Adrenal gland (tissue), 12 donors: ENCODE data around the gene KCNN3. TPM values are rescaled to one million over a fixed set of nuclear protein-coding genes. Genes with fewer than 3 reads are reported as not detected.

Experiments used
- DNase-seq, 7 donors: peaks; one replicate each; pipeline ENCODE4 v3.0.0-alpha.2; 2019 to 2020
- H3K27ac ChIP-seq, 5 donors: fragments of 200-600 bp; sonication (generic) in 4 of 5; 1 replicate in 3 of 5; 2 replicates in 2 of 5; pipeline versions ENCODE4 v1.5.1 to v1.8.0; 2016 to 2020; ENCODE audit warnings: mild to moderate bottlenecking in 1 of 5
- H3K27me3 ChIP-seq: fragments of 200-600 bp; 2 replicates; pipeline ENCODE4 v1.8.0; 2021
- H3K36me3 ChIP-seq, 2 donors: fragments of 200-600 bp; replicated peaks in 1 of 2; 1 replicate in 1 of 2; 2 replicates in 1 of 2; pipeline versions ENCODE4 v1.5.1 to v1.8.0; 2018 to 2022
- H3K4me1 ChIP-seq, 2 donors: fragments of 200-600 bp; replicated peaks in 1 of 2; 1 replicate in 1 of 2; 2 replicates in 1 of 2; pipeline versions ENCODE4 v1.5.1 to v1.8.0; 2018 to 2021
- H3K4me3 ChIP-seq, 4 donors: fragments of 200-600 bp; sonication (generic) in 3 of 4; one replicate each; pipeline ENCODE4 v1.5.1; 2016 to 2018
- H3K9me3 ChIP-seq, 3 donors: fragments of 200-600 bp; sonication (generic) in 1 of 3; replicated peaks in 1 of 3; 1 replicate in 2 of 3; 2 replicates in 1 of 3; pipeline versions ENCODE4 v1.5.1 to v1.8.0; 2016 to 2021
- POLR2A ChIP-seq, 2 donors: fragments of 450-650 bp; IDR thresholded peaks; one replicate each; pipeline ENCODE4 v1.6.1; 2017; ENCODE audit warnings: antibody characterized with exemption in 2 of 2, mild to moderate bottlenecking in 2 of 2, moderate library complexity in 1 of 2
- WGBS, 4 donors: extraction: QIAGEN DNeasy Blood & Tissue Kit in 2 of 4; methylation state at CpG; one replicate each; pipeline versions ENCODE4 v1.1.5 to v1.1.7; 2013 to 2017; 5-methylcytosine and 5-hydroxymethylcytosine counted together
- intact Hi-C, 2 donors: fragments of 100-400 bp; cut with DNase I; formaldehyde crosslinking; loops; one replicate each; pipeline versions ENCODE4 v1.14.1 to v1.15.0; 2022 to 2023
- polyA plus RNA-seq, 3 donors: library from polyadenylated mRNA; stranded (reverse); fragments of 200-250 nt in 2 of 3; fragments of 350-450 nt in 1 of 3; fragmentation: Illumina TruSeq in 1 of 3; extraction: RNeasy Lipid Tissue Mini Kit (QIAGEN cat#74804) in 1 of 3; gene quantifications; one replicate each; pipeline ENCODE4 v1.2.3, GENCODE V29; 2013 to 2014
- total RNA-seq, 9 donors: library from RNA; depleted of rRNA in 4 of 9; stranded (reverse); fragments of >200 nt in 4 of 9; fragments of 120-200 nt in 1 of 9; fragmentation: NEBNext Ultra II Directional in 1 of 9; extraction: Animal tissue kit (Norgen Biotek cat#: 25700) in 1 of 9; gene quantifications; one replicate each; pipeline versions ENCODE4 v1.1.0 to v1.2.4, GENCODE V29; 2013 to 2023
- TF ChIP-seq, protein P1 (sequence below), 6 experiments: fragments of 450-650 bp in 4 of 6; fragments of 200-600 bp in 2 of 6; sonication (generic) in 1 of 6; IDR thresholded peaks; 1 replicate in 5 of 6; 2 replicates in 1 of 6; pipeline versions ENCODE4 v1.5.1 to v1.8.0; 2016 to 2021; ENCODE audit warnings: antibody characterized with exemption in 6 of 6, mild to moderate bottlenecking in 2 of 6, moderate library complexity in 1 of 6
- donor health status: healthy with polysubstance abuse.
- donor health status: Bipolar disorder and iron deficiency.
- donor health status: DM: yes; HTN: yes; CAD: no.
- donor health status: DM: no; HTN: no; CAD: no.
- donor health status: DM: no; HTN: no; CAD: no.
- donor health status: DM: yes; HTN: yes; CAD: no.

The KCNN3 gene
- total and polyA plus RNA-seq, 12 donors = 0.17 to 2.3 (median 0.97) TPM

DNA sequence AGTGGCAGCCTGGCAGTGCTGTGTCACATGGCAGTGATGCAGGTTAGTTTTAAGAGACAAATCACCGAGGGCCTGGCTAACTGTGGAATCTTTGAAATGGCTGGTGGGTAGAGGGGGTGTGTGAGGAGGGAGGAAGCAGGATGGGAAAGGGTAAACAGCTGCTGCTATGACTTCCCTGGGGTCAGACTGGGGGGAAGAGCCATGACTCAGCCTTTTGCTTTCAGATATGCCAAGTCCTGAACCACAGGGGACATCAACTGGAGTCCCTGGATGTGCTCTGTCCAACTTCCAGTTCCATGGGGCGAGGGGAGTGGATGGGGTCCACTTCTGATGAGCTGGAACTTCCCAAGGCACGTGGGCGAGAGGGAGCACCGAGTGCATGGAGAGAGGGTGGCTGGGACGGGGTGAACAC is 141.0 kb downstream of the KCNN3 start:
- no peak for TF ChIP-seq POLR2A (IDR thresholded peaks at IDR 0.05)
- TF ChIP-seq, protein P1, sequence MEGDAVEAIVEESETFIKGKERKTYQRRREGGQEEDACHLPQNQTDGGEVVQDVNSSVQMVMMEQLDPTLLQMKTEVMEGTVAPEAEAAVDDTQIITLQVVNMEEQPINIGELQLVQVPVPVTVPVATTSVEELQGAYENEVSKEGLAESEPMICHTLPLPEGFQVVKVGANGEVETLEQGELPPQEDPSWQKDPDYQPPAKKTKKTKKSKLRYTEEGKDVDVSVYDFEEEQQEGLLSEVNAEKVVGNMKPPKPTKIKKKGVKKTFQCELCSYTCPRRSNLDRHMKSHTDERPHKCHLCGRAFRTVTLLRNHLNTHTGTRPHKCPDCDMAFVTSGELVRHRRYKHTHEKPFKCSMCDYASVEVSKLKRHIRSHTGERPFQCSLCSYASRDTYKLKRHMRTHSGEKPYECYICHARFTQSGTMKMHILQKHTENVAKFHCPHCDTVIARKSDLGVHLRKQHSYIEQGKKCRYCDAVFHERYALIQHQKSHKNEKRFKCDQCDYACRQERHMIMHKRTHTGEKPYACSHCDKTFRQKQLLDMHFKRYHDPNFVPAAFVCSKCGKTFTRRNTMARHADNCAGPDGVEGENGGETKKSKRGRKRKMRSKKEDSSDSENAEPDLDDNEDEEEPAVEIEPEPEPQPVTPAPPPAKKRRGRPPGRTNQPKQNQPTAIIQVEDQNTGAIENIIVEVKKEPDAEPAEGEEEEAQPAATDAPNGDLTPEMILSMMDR (IDR thresholded peaks at IDR 0.05) = no peak
- Histone ChIP-seq H3K27me3 (no peaks in the 10 kb centered on the region), H3K4me1 (peaks cover 0 to 28% of the 10 kb centered on the region in 2 donors), H3K9me3 (no peaks in the 10 kb centered on the region), H3K36me3 (no peaks in the 10 kb centered on the region), H3K27ac (no peak overlapping the region), H3K4me3 (no peak overlapping the region)
- intact Hi-C loops = no loop called here
- no peak for DNase-seq
- 74 to 94% (median 84%) methylated on average over 5 to 6 of the region's 6 CpGs for WGBS, 4 donors

DNA sequence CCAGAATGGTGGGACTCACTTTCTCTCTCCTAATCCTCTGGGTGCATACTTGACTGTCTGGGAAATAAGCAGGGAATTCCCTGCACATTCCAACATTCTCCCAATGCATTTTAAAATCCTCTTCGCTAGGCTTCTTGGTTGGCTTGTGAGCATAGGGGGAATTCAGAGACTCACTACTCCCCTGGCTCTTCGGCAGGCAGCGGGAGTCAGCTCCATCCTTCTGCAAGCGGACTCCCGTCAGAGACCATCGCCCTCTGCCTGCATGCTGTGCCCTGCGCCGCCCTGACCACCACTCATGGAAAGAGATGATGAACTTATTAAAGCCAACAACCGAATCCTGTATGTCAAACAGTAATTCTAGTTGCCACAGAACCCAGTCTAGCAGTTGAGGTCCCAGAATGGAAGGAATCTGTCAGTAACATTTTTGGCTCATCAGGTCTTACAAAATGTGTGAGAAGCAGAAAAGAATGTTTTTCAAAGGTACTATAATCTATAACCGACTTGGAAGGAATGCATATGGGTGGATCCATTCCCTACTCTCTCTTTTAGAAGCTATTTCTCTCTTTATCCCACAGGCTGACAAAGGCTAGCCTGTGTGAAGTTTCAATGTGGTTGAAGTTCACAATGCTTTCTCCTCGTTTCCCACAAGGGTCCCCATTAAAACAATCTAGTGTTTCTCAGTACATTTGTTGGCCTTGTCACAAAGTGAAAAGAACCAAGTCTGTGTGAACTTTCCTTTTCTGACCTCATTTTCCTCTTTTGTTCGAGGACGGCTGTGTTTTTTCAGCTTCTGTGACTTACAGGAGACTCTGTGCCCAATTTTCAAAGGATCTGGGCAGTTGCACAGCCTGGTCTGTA is 143.0 kb downstream of the KCNN3 start:
- Histone ChIP-seq H3K9me3 (no peaks in the 10 kb centered on the region), H3K4me1 (peaks cover 0 to 28% of the 10 kb centered on the region in 2 donors), H3K36me3 (no peaks in the 10 kb centered on the region), H3K4me3 (no peak overlapping the region), H3K27ac (no peak overlapping the region), H3K27me3 (no peaks in the 10 kb centered on the region)
- no peak for DNase-seq
- no peak for TF ChIP-seq POLR2A (IDR thresholded peaks at IDR 0.05)
- TF ChIP-seq, protein P1 (IDR thresholded peaks at IDR 0.05) = no peak
- intact Hi-C loops = no loop called here
- 87 to 92% (median 88%) methylated on average over 13 of the region's 13 CpGs for WGBS, 4 donors

DNA sequence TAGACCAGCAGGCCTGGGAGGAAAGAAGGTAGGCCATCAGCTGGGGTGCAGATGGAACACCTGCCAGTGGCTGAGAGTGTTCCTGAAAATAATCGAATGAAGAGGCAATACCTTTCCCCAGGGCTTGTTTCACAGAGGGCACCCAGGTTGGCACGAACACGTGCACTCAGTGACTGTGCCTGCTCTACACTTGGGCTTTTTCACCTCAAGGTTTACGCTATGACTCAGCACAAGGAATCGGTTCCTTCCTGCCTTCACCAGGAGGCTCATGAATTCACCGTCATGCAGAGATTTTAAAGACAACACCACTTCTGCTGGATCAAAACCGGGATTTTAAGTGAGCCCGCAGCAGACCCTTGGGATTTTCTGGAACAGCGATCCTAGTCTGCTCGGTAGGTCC is 143.6 kb downstream of the KCNN3 start:
- intact Hi-C loops = no loop called here
- TF ChIP-seq, protein P1 (IDR thresholded peaks at IDR 0.05) = no peak
- TF ChIP-seq POLR2A (IDR thresholded peaks at IDR 0.05) = no peak
- H3K4me1 ChIP-seq = peaks cover 0 to 28% of the 10 kb centered on the region in 2 donors
- no peaks in the 10 kb centered on the region for H3K27me3 ChIP-seq
- no peaks in the 10 kb centered on the region for H3K36me3 ChIP-seq
- WGBS, 4 donors = 48 to 70% (median 50%) methylated on average over 9 to 10 of the region's 10 CpGs
- H3K9me3 ChIP-seq = no peaks in the 10 kb centered on the region
- no peak overlapping the region for H3K27ac ChIP-seq
- DNase-seq = no peak
- H3K4me3 ChIP-seq = no peak overlapping the region

DNA sequence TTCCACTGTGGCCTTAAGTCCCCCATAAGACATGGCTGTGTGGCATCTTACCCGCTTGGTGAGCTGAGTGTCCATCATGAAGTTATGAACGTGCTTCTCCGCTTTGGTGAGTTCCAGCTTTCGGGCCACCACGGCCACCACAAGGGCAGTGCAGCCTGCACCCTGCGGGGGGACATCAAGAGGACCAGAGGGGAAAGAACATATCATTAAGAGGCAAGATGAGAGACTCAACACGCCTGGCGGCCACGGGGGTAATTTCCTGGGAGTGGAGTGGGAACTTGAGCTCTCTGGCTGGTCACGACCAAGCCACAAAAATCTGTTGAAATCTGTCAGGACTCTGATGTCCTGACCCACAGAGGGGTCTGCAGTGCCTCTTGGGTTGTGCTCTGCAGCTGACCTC is 144.2 kb downstream of the KCNN3 start:
- no peaks in the 10 kb centered on the region for H3K9me3 ChIP-seq
- H3K4me1 ChIP-seq = peaks cover 0 to 23% of the 10 kb centered on the region in 2 donors
- H3K4me3 ChIP-seq = no peak overlapping the region
- DNase-seq = no peak
- no peak overlapping the region for H3K27ac ChIP-seq
- intact Hi-C loops = no loop called here
- no peaks in the 10 kb centered on the region for H3K36me3 ChIP-seq
- WGBS, 4 donors = 82 to 98% (median 90%) methylated on average over 4 to 10 of the region's 10 CpGs
- TF ChIP-seq POLR2A (IDR thresholded peaks at IDR 0.05) = no peak
- TF ChIP-seq, protein P1 (IDR thresholded peaks at IDR 0.05) = no peak
- H3K27me3 ChIP-seq = no peaks in the 10 kb centered on the region
